HEK293 (cell line): ENCODE results near the gene TSSK3.

Experiments used
- GFI1B ChIP-seq: fragments of 450-650 bp; formaldehyde crosslinking; IDR thresholded peaks from 2 replicates; pipeline ENCODE4 v1.5.1; 2016; ENCODE audit warnings: missing biosample characterization, missing genetic modification characterization
- GLIS1 ChIP-seq: fragments of 450-650 bp; formaldehyde crosslinking; IDR thresholded peaks from 2 replicates; pipeline ENCODE4 v1.5.1; 2016; ENCODE audit warnings: missing biosample characterization, missing genetic modification characterization
- KLF1 ChIP-seq: fragments of 450-650 bp; formaldehyde crosslinking; IDR thresholded peaks from 2 replicates; pipeline ENCODE4 v1.5.1; 2016; ENCODE audit warnings: missing biosample characterization, missing genetic modification characterization
- KLF9 ChIP-seq: fragments of 450-650 bp; formaldehyde crosslinking; IDR thresholded peaks from 2 replicates; pipeline ENCODE4 v1.5.1; 2016; ENCODE audit warnings: missing biosample characterization, missing genetic modification characterization, low read depth
- ZBTB17 ChIP-seq: fragments of 450-650 bp; formaldehyde crosslinking; IDR thresholded peaks from 2 replicates; pipeline ENCODE4 v1.5.1; 2016; ENCODE audit warnings: missing biosample characterization, missing genetic modification characterization
- ZFHX2 ChIP-seq: fragments of 450-650 bp; formaldehyde crosslinking; conservative IDR thresholded peaks from 2 replicates; pipeline ENCODE4 v1.5.1; 2016; ENCODE audit warnings: missing biosample characterization, missing genetic modification characterization
- ZFP37 ChIP-seq: fragments of 450-650 bp; formaldehyde crosslinking; IDR thresholded peaks from 2 replicates; pipeline ENCODE4 v1.5.1; 2016; ENCODE audit warnings: missing biosample characterization, missing genetic modification characterization
- ZFP41 ChIP-seq: fragments of 450-650 bp; formaldehyde crosslinking; IDR thresholded peaks from 2 replicates; pipeline ENCODE4 v1.5.1; 2016; ENCODE audit warnings: missing biosample characterization, missing genetic modification characterization, borderline replicate concordance
- ZNF132 ChIP-seq: fragments of 450-650 bp; formaldehyde crosslinking; IDR thresholded peaks from 2 replicates; pipeline ENCODE4 v1.5.1; 2017; ENCODE audit warnings: missing biosample characterization, missing genetic modification characterization, borderline replicate concordance
- ZNF214 ChIP-seq: fragments of 450-650 bp; formaldehyde crosslinking; IDR thresholded peaks from 2 replicates; pipeline ENCODE4 v1.5.1; 2017; ENCODE audit warnings: missing biosample characterization, mild to moderate bottlenecking, missing genetic modification characterization, borderline replicate concordance
- ZNF24 ChIP-seq: fragments of 450-650 bp; formaldehyde crosslinking; IDR thresholded peaks from 2 replicates; pipeline ENCODE4 v1.5.1; 2016; ENCODE audit warnings: missing biosample characterization, missing genetic modification characterization
- ZNF266 ChIP-seq: fragments of 450-650 bp; formaldehyde crosslinking; IDR thresholded peaks from 2 replicates; pipeline ENCODE4 v1.5.1; 2016; ENCODE audit warnings: missing biosample characterization, missing genetic modification characterization, low read depth
- ZNF341 ChIP-seq: fragments of 450-650 bp; formaldehyde crosslinking; IDR thresholded peaks from 2 replicates; pipeline ENCODE4; 2016; ENCODE audit warnings: low read depth, missing biosample characterization, missing genetic modification characterization
- ZNF350 ChIP-seq: fragments of 450-650 bp; formaldehyde crosslinking; IDR thresholded peaks from 2 replicates; pipeline ENCODE4 v1.5.0; 2017; ENCODE audit warnings: missing biosample characterization, mild to moderate bottlenecking, missing genetic modification characterization
- ZNF354C ChIP-seq: fragments of 450-650 bp; formaldehyde crosslinking; IDR thresholded peaks from 2 replicates; pipeline ENCODE4 v1.5.1; 2016; ENCODE audit warnings: missing biosample characterization, missing genetic modification characterization, low read depth, borderline replicate concordance
- ZNF37A ChIP-seq: fragments of 450-650 bp; IDR thresholded peaks from 2 replicates; pipeline ENCODE4 v1.5.1; 2018; ENCODE audit warnings: missing biosample characterization, missing genetic modification characterization
- ZNF416 ChIP-seq: fragments of 450-650 bp; formaldehyde crosslinking; IDR thresholded peaks from 2 replicates; pipeline ENCODE4 v1.5.1; 2016; ENCODE audit warnings: missing biosample characterization, missing genetic modification characterization
- ZNF423 ChIP-seq: fragments of 450-650 bp; formaldehyde crosslinking; IDR thresholded peaks from 2 replicates; pipeline ENCODE4 v1.5.1; 2016; ENCODE audit warnings: missing biosample characterization, missing genetic modification characterization
- ZNF571 ChIP-seq: fragments of 450-650 bp; formaldehyde crosslinking; IDR thresholded peaks from 2 replicates; pipeline ENCODE4 v1.5.0; 2017; ENCODE audit warnings: missing biosample characterization, missing genetic modification characterization
- ZNF623 ChIP-seq: fragments of 450-650 bp; formaldehyde crosslinking; IDR thresholded peaks from 2 replicates; pipeline ENCODE4 v1.5.1; 2016; ENCODE audit warnings: missing biosample characterization, missing genetic modification characterization
- ZNF624 ChIP-seq: fragments of 450-650 bp; formaldehyde crosslinking; IDR thresholded peaks from 2 replicates; pipeline ENCODE4 v1.5.1; 2017; ENCODE audit warnings: missing biosample characterization, missing genetic modification characterization
- ZNF654 ChIP-seq: fragments of 450-650 bp; formaldehyde crosslinking; IDR thresholded peaks from 2 replicates; pipeline ENCODE4 v1.5.1; 2016; ENCODE audit warnings: low read depth, missing biosample characterization, missing genetic modification characterization
- ZNF660 ChIP-seq: fragments of 450-650 bp; IDR thresholded peaks from 2 replicates; pipeline ENCODE4 v1.5.1; 2018; ENCODE audit warnings: missing biosample characterization, mild to moderate bottlenecking, missing genetic modification characterization
- TF ChIP-seq, protein P1 (sequence below): IDR thresholded peaks from 2 replicates; pipeline ENCODE4 v1.6.1; 2011; ENCODE audit warnings: mild to moderate bottlenecking, low read depth, low read length, borderline replicate concordance
- TF ChIP-seq, protein P2 (sequence below): fragments of 450-650 bp; formaldehyde crosslinking; IDR thresholded peaks from 2 replicates; pipeline ENCODE4 v1.5.1; 2016; ENCODE audit warnings: missing biosample characterization, missing genetic modification characterization
- TF ChIP-seq, protein P3 (sequence below): fragments of 450-650 bp; formaldehyde crosslinking; IDR thresholded peaks from 2 replicates; pipeline ENCODE4 v1.5.1; 2016; ENCODE audit warnings: missing biosample characterization, missing genetic modification characterization, low read depth
- TF ChIP-seq, protein P4 (sequence below): fragments of 450-650 bp; formaldehyde crosslinking; IDR thresholded peaks from 2 replicates; pipeline ENCODE4 v1.5.1; 2016; ENCODE audit warnings: missing biosample characterization, missing genetic modification characterization
- TF ChIP-seq, protein P5 (sequence below): fragments of 450-650 bp; formaldehyde crosslinking; IDR thresholded peaks from 2 replicates; pipeline ENCODE4 v1.5.1; 2016; ENCODE audit warnings: missing biosample characterization, missing genetic modification characterization
- TF ChIP-seq, protein P6 (sequence below): fragments of 450-650 bp; IDR thresholded peaks from 2 replicates; pipeline ENCODE4 v1.5.1; 2018; ENCODE audit warnings: missing biosample characterization, mild to moderate bottlenecking, missing genetic modification characterization

Gene TSSK3

DNA sequence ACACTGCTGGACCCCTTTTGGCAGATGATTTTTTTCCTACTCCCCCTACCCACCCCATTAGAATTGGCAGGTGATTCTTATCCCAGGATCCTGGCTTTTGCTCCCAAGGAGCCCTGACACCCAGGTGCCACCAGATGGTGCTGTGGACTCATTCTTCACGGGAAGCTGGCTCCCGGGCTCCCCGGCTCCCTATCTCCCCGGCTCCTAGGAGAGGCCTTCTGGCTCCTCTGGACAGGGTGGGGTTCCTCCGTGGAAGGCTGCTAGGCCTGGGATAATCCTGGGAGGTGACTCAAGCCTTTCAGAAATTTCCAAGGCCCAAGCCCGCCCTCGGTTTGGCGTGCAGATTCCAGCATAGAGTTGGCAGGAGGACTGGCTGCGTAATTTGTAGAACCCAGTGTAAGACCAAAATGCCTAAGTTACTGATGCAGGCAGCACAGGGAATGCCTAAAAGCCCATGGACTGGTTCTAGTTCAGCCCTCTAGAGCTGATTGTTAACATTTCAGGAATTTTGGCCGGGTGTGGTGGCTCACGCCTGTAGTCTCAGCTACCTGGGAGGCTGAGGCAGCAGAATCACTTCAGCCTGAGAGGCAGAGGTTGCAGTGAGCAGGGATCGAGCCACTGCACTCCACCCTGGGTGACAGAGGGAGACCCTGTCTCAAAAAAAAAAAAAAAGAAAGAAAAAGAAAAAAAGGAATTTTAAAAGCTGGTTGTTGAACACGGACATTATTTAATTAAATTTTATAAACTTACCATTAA lies 38.7 kb downstream of the TSSK3 start (continued):
- TF ChIP-seq, protein P1, sequence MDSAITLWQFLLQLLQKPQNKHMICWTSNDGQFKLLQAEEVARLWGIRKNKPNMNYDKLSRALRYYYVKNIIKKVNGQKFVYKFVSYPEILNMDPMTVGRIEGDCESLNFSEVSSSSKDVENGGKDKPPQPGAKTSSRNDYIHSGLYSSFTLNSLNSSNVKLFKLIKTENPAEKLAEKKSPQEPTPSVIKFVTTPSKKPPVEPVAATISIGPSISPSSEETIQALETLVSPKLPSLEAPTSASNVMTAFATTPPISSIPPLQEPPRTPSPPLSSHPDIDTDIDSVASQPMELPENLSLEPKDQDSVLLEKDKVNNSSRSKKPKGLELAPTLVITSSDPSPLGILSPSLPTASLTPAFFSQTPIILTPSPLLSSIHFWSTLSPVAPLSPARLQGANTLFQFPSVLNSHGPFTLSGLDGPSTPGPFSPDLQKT: no peak
- no peak for TF ChIP-seq ZNF416 (tag by site-specific recombination)
- TF ChIP-seq ZNF24 (tag by site-specific recombination): no peak
- TF ChIP-seq, protein P2, sequence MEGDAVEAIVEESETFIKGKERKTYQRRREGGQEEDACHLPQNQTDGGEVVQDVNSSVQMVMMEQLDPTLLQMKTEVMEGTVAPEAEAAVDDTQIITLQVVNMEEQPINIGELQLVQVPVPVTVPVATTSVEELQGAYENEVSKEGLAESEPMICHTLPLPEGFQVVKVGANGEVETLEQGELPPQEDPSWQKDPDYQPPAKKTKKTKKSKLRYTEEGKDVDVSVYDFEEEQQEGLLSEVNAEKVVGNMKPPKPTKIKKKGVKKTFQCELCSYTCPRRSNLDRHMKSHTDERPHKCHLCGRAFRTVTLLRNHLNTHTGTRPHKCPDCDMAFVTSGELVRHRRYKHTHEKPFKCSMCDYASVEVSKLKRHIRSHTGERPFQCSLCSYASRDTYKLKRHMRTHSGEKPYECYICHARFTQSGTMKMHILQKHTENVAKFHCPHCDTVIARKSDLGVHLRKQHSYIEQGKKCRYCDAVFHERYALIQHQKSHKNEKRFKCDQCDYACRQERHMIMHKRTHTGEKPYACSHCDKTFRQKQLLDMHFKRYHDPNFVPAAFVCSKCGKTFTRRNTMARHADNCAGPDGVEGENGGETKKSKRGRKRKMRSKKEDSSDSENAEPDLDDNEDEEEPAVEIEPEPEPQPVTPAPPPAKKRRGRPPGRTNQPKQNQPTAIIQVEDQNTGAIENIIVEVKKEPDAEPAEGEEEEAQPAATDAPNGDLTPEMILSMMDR (tag by site-specific recombination): peak; percentile 81
- TF ChIP-seq ZNF132 (tag by site-specific recombination): no peak
- 0 out of 2 replicates have a peak, but pooled peaks have one; percentile 19 for TF ChIP-seq GLIS1
- TF ChIP-seq ZNF214 (tag by site-specific recombination): no peak
- no peak for TF ChIP-seq KLF9
- TF ChIP-seq ZNF354C: no peak
- TF ChIP-seq, protein P3, sequence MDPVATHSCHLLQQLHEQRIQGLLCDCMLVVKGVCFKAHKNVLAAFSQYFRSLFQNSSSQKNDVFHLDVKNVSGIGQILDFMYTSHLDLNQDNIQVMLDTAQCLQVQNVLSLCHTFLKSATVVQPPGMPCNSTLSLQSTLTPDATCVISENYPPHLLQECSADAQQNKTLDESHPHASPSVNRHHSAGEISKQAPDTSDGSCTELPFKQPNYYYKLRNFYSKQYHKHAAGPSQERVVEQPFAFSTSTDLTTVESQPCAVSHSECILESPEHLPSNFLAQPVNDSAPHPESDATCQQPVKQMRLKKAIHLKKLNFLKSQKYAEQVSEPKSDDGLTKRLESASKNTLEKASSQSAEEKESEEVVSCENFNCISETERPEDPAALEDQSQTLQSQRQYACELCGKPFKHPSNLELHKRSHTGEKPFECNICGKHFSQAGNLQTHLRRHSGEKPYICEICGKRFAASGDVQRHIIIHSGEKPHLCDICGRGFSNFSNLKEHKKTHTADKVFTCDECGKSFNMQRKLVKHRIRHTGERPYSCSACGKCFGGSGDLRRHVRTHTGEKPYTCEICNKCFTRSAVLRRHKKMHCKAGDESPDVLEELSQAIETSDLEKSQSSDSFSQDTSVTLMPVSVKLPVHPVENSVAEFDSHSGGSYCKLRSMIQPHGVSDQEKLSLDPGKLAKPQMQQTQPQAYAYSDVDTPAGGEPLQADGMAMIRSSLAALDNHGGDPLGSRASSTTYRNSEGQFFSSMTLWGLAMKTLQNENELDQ: no peak
- TF ChIP-seq KLF1 (tag by site-specific recombination): peak; percentile 29; the same call in 1 of the 2 replicates
- TF ChIP-seq, protein P4, sequence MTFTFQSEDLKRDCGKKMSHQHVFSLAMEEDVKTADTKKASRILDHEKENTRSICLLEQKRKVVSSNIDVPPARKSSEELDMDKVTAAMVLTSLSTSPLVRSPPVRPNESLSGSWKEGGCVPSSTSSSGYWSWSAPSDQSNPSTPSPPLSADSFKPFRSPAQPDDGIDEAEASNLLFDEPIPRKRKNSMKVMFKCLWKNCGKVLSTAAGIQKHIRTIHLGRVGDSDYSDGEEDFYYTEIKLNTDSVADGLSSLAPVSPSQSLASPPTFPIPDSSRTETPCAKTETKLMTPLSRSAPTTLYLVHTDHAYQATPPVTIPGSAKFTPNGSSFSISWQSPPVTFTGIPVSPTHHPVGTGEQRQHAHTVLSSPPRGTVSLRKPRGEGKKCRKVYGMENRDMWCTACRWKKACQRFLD (tag by site-specific recombination): no peak
- no peak for TF ChIP-seq ZNF624 (tag by site-specific recombination)
- TF ChIP-seq, protein P5, sequence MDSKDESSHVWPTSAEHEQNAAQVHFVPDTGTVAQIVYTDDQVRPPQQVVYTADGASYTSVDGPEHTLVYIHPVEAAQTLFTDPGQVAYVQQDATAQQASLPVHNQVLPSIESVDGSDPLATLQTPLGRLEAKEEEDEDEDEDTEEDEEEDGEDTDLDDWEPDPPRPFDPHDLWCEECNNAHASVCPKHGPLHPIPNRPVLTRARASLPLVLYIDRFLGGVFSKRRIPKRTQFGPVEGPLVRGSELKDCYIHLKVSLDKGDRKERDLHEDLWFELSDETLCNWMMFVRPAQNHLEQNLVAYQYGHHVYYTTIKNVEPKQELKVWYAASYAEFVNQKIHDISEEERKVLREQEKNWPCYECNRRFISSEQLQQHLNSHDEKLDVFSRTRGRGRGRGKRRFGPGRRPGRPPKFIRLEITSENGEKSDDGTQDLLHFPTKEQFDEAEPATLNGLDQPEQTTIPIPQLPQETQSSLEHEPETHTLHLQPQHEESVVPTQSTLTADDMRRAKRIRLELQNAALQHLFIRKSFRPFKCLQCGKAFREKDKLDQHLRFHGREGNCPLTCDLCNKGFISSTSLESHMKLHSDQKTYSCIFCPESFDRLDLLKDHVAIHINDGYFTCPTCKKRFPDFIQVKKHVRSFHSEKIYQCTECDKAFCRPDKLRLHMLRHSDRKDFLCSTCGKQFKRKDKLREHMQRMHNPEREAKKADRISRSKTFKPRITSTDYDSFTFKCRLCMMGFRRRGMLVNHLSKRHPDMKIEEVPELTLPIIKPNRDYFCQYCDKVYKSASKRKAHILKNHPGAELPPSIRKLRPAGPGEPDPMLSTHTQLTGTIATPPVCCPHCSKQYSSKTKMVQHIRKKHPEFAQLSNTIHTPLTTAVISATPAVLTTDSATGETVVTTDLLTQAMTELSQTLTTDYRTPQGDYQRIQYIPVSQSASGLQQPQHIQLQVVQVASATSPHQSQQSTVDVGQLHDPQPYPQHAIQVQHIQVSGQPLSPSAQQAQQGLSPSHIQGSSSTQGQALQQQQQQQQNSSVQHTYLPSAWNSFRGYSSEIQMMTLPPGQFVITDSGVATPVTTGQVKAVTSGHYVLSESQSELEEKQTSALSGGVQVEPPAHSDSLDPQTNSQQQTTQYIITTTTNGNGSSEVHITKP (tag by site-specific recombination): no peak
- TF ChIP-seq ZNF341 (tag by site-specific recombination): no peak
- peak; percentile 51 for TF ChIP-seq ZBTB17 (tag by site-specific recombination)
- TF ChIP-seq ZNF350 (tag by site-specific recombination): no peak
- 0 out of 2 replicates have a peak, but pooled peaks have one; percentile 54 for TF ChIP-seq ZNF660
- TF ChIP-seq ZNF37A (tag by site-specific recombination): peak; percentile 54
- no peak for TF ChIP-seq GFI1B (tag by site-specific recombination)
- no peak for TF ChIP-seq ZFHX2 (tag by site-specific recombination)
- peak; percentile 93 for TF ChIP-seq ZNF654
- no peak for TF ChIP-seq ZFP37 (tag by site-specific recombination)
- TF ChIP-seq ZNF623: no peak
- TF ChIP-seq ZNF266 (tag by site-specific recombination): no peak
- TF ChIP-seq ZFP41 (tag by site-specific recombination): no peak
- no peak for TF ChIP-seq ZNF571 (tag by site-specific recombination)
- TF ChIP-seq, protein P6, sequence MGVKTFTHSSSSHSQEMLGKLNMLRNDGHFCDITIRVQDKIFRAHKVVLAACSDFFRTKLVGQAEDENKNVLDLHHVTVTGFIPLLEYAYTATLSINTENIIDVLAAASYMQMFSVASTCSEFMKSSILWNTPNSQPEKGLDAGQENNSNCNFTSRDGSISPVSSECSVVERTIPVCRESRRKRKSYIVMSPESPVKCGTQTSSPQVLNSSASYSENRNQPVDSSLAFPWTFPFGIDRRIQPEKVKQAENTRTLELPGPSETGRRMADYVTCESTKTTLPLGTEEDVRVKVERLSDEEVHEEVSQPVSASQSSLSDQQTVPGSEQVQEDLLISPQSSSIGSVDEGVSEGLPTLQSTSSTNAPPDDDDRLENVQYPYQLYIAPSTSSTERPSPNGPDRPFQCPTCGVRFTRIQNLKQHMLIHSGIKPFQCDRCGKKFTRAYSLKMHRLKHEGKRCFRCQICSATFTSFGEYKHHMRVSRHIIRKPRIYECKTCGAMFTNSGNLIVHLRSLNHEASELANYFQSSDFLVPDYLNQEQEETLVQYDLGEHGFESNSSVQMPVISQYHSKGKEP (tag by site-specific recombination): 0 out of 2 replicates have a peak, but pooled peaks have one; percentile 20
- TF ChIP-seq ZNF423 (tag by site-specific recombination): no peak
